ENCODE results near the gene CENPT.

- TF ChIP-seq YY1 (IDR thresholded peaks at IDR 0.05; ENCODE audit: insufficient read depth, insufficient read length) (no peak), ZNF274 (IDR thresholded peaks at IDR 0.05; ENCODE audit: low read depth, low read length) (no peak), SUZ12 (IDR thresholded peaks at IDR 0.05; ENCODE audit: extremely low read depth, insufficient read depth, insufficient read length) (no peak)
Measured at GRCh38 chr16:67897231-67897630, 49.7 kb upstream of the CENPT start.
